ENCODE data around the gene ADARB2. TPM values are rescaled to one million over a fixed set of nuclear protein-coding genes. Genes with fewer than 3 reads are reported as not detected.
A peak's percentile ranks its signal among the peaks of the same experiment; 100 is the strongest.

Gene ADARB2
- total RNA-seq, 1 donor from 2014 or later: 1.2 TPM

DNA sequence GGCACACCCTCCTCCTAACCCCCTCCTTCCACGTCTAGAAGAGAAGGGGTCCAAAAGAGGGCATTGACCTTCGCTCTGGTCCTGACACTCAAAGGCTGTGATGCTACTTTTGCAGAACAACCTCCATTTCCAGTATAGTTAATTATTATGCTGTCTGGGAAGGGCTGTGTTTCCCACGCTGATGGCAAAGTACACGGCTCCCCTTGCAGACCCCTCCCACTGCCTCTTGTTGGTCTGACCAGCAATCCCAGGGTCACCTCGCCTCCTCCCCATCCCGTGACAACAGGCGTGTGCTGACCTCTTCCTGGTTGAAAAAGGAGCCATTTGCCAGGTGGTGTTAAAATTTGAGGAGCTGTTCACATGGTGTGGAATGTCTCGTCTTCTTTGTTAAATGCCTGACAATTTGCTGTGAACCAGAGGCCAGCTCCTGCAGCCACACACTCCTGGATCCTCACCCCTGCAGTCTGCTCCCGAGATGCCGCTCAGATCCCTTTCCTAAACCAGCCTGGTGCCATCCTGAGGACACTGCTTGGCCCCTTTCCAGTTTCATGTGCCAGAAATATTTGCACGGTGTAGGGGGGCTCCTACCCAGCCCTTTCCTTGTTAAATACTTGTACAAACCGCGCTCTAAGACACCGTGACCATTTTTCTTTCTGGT lies 359.5 kb downstream of the ADARB2 start:
- TF ChIP-seq, protein P1, sequence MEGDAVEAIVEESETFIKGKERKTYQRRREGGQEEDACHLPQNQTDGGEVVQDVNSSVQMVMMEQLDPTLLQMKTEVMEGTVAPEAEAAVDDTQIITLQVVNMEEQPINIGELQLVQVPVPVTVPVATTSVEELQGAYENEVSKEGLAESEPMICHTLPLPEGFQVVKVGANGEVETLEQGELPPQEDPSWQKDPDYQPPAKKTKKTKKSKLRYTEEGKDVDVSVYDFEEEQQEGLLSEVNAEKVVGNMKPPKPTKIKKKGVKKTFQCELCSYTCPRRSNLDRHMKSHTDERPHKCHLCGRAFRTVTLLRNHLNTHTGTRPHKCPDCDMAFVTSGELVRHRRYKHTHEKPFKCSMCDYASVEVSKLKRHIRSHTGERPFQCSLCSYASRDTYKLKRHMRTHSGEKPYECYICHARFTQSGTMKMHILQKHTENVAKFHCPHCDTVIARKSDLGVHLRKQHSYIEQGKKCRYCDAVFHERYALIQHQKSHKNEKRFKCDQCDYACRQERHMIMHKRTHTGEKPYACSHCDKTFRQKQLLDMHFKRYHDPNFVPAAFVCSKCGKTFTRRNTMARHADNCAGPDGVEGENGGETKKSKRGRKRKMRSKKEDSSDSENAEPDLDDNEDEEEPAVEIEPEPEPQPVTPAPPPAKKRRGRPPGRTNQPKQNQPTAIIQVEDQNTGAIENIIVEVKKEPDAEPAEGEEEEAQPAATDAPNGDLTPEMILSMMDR (IDR thresholded peaks at IDR 0.05): no peak
- DNase-seq (no peak), ATAC-seq (no peak)
- intact Hi-C loops (cut with DNase I): no loop called here
- Histone ChIP-seq H3K27ac (no peak overlapping the region), H3K4me1 (no peaks in the 10 kb centered on the region), H3K27me3 (peaks cover 54% of the 10 kb centered on the region), H3K9me3 (no peaks in the 10 kb centered on the region), H3K4me3 (no peak overlapping the region), H3K36me3 (no peaks in the 10 kb centered on the region)

DNA sequence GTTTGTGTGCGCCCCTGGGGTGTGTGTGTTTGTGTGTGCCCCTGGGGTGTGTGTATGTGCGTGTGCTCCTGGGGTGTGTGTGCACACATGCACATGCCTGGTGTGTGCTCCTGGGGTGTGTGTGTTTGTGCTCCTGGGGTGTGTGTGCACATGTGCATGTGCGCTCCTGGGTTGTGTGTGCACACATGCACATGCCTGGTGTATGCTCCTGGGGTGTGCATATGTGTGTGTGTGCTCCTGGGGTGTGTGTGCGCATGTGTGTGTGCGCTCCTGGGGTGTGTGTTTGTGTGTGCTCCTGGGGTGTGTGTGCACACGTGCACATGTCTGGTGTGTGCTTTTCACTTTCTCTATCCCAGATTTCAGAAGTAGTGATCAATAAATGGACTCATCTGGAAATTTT lies 360.1 kb downstream of the ADARB2 start:
- Histone ChIP-seq H3K36me3 (no peaks in the 10 kb centered on the region), H3K27ac (no peak overlapping the region), H3K4me1 (no peaks in the 10 kb centered on the region), H3K9me3 (no peaks in the 10 kb centered on the region), H3K27me3 (peaks cover 48% of the 10 kb centered on the region), H3K4me3 (no peak overlapping the region)
- no peak for DNase-seq
- intact Hi-C loops (cut with DNase I): no loop called here
- ATAC-seq: no peak
- TF ChIP-seq, protein P1 (IDR thresholded peaks at IDR 0.05): no peak

DNA sequence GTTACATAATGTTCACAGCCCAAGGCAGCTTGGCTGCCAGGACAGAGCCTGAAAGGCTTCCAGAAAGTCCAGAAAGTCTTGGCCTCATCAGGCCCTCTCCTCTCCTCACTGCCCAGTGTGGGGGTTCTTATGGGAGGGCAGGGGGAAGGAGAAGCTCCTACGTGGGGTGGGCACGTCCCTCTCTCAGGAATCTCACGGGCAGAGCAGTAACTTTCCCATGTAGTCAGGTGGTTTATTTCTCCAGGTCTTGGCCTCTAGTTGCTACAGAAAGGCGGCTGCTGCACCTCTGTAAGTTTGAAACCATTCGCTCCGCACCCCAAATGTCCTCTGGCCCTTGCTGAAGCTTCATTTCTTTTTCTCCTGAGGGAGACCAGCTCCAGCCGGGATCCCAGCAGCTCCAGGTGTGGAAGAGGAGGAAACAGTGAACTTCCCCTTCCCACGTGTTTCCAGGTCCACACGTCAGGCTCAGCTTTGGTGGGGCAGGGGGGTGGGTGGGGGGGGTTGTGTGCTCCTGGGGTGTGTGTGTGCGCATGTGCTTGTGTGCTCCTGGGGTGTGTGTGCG lies 360.9 kb downstream of the ADARB2 start:
- H3K9me3 ChIP-seq: no peaks in the 10 kb centered on the region
- H3K4me1 ChIP-seq: no peaks in the 10 kb centered on the region
- peaks cover 46% of the 10 kb centered on the region for H3K27me3 ChIP-seq
- no peaks in the 10 kb centered on the region for H3K36me3 ChIP-seq
- no peak overlapping the region for H3K27ac ChIP-seq
- DNase-seq (no peak), ATAC-seq (no peak)
- TF ChIP-seq, protein P1 (IDR thresholded peaks at IDR 0.05): no peak
- intact Hi-C loops (cut with DNase I): no loop called here
- H3K4me3 ChIP-seq: no peak overlapping the region

DNA sequence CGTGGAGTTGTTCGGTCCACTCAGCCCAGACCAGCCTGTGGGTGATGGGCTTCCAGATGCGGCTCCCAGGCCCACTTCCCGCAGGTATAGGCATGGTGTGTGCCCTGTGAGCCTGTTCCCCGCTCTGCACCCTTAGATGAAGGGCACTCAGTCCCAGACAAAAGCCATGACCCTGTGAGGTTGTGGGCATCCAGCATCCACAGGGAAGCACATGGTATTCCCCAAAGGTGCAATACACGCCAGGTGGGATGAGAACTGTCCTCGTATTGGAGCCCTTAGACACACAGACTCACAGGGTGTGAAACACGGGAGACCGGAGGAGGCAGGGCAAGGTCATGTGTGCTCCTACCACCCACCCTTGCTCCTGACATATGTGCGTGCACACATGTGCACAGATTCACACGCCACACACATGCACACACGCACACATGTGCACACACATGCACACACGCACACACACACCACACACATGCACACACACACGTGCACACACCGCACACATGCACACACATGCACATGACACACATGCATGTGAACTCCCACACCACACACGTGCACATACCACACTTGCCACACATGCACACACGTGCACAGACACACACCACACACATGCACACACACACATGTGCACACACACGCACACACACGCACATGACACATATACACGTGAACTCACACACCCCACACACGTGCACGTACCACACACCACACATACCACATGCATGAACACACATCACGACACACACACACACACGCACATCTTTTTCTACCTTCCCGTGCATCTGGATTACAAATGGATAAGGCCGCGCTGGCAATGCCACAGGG lies 361.8 kb downstream of the ADARB2 start:
- DNase-seq (no peak), ATAC-seq (peak; percentile 7)
- intact Hi-C loops (cut with DNase I): no loop called here
- no peak overlapping the region for H3K4me3 ChIP-seq
- no peak overlapping the region for H3K27ac ChIP-seq
- TF ChIP-seq, protein P1 (IDR thresholded peaks at IDR 0.05): no peak
- no peaks in the 10 kb centered on the region for H3K4me1 ChIP-seq
- no peaks in the 10 kb centered on the region for H3K9me3 ChIP-seq
- H3K27me3 ChIP-seq: peaks cover 37% of the 10 kb centered on the region
- no peaks in the 10 kb centered on the region for H3K36me3 ChIP-seq

DNA sequence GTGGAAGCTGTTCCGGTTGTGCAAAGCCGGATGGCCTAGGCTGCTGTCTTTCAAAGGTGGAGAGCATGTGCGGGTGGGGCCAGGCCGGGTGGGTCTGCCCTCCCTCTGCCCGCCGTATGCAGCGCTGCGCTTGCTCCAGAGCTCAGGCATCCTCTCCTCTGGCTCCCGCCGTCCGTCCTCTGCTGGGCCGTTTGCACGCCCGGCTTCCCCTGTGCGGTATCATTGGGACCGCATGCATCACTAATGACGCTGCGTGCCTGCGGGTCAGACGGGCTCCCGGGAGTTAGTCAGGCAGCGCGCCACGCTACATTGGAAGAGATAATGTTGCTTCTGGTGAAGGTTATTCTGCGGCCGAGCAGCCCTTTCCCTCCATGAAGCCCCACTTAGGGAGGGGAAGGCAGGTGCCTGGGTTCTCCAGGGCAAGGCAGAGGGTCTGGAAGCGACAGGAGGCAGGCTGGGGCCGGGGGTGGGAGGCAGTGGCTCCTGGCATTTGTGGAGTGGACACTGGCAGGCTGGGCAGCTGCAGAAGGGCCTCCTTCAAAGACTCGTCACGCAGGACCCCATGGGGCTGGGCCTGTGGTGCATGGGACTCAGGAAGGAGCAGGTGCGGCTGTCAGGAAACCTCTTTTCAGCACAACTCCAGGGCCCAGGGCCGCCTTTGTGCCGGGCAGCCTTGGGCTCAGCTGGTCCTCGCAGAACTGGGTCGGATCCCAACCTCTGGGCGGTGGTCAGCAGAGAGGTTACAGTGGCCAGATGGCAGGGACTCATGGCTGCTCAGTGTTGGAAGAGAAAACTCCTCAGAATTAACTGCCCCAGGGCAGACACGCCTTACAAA lies 362.6 kb downstream of the ADARB2 start:
- intact Hi-C loops (cut with DNase I): no loop called here
- no peak for DNase-seq
- Histone ChIP-seq H3K27me3 (peaks cover 30% of the 10 kb centered on the region), H3K4me1 (no peaks in the 10 kb centered on the region), H3K4me3 (no peak overlapping the region), H3K9me3 (no peaks in the 10 kb centered on the region), H3K27ac (no peak overlapping the region), H3K36me3 (no peaks in the 10 kb centered on the region)
- TF ChIP-seq, protein P1 (IDR thresholded peaks at IDR 0.05): no peak
- ATAC-seq: peak; percentile 13
